HCT116 (cell line): Measurements from ENCODE around the gene MMP25. TPM values are rescaled to one million over a fixed set of nuclear protein-coding genes. Genes with fewer than 3 reads are reported as not detected.

Experiments
- ATAC-seq: fragments of 200-7000 bp; cut with Tn5 transposase; 2 replicates; pipeline ENCODE4 v1.9.1; 2020; ENCODE audit warnings: mild to moderate bottlenecking, moderate library complexity
- BruUV-seq: library from RNA; stranded (reverse); fragments of 400-500 nt; replicated peaks from 2 replicates; lab custom pipeline; 2021; lab: Mats Ljungman, UMichigan
- CTCF ChIA-PET: fragments of 300-600 bp; sonication (Branson Sonifier 250); formaldehyde crosslinking; loops from one replicate; lab custom pipeline; 2021; ENCODE audit warnings: antibody characterized with exemption; lab: Charles Lee
- POLR2A ChIA-PET: fragments of 300-600, 350-600 bp; sonication (Branson Sonifier 250); formaldehyde crosslinking; loops from one replicate; lab custom pipeline; 2021; ENCODE audit warnings: antibody characterized with exemption; lab: Charles Lee
- RAD21 ChIA-PET, 2 experiments: fragments of 300-600 bp; sonication (Branson Sonifier 250); formaldehyde crosslinking; loops; one replicate each; lab custom pipeline; 2023; ENCODE audit warnings: low total read pairs in 2 of 2; ENCODE audit not compliant: uncharacterized antibody in 2 of 2, unreplicated experiment in 2 of 2, low non-redundant PET in 1 of 2; lab: Charles Lee
- DNase-seq: peaks from one replicate; pipeline ENCODE4 v3.0.0-alpha.2; 2010; ENCODE audit warnings: low read depth, low spot score
- H2AFZ ChIP-seq: fragments of 200-600 bp; shearing (Covaris generic), sonication (generic); 2 replicates; pipeline ENCODE4 v1.6.1; 2017; ENCODE audit warnings: low read depth, mixed run types, mixed read lengths, antibody characterized with exemption, low read length; ENCODE audit not compliant: poor library complexity, severe bottlenecking
- H3K27ac ChIP-seq: 2 replicates; pipeline ENCODE4 v1.5.1; 2012; ENCODE audit warnings: low read depth, low read length
- H3K27me3 ChIP-seq: fragments of 200-600 bp; sonication (generic); 2 replicates; pipeline ENCODE4 v1.6.1; 2016; ENCODE audit warnings: mixed run types, low read length, mixed read lengths; ENCODE audit not compliant: insufficient read depth
- H3K36me3 ChIP-seq, 2 experiments: fragments of 200-500 bp in 1 of 2; fragments of 200-600 bp in 1 of 2; sonication (Bioruptor generic) in 1 of 2; sonication (generic) in 1 of 2; 2 replicates each; pipeline versions ENCODE4 v1.5.1 to v1.6.1; 2014 to 2016; ENCODE audit warnings: low read length in 2 of 2, inconsistent platforms in 1 of 2, mixed read lengths in 1 of 2, mixed run types in 1 of 2; ENCODE audit not compliant: insufficient read depth in 2 of 2, control insufficient read depth in 1 of 2
- H3K4me1 ChIP-seq, 2 experiments: fragments of 200-600 bp in 1 of 2; sonication (generic) in 1 of 2; 2 replicates each; pipeline versions ENCODE4 v1.5.1 to v1.6.1; 2012 to 2017; ENCODE audit warnings: low read length in 2 of 2, inconsistent platforms in 1 of 2, mild to moderate bottlenecking in 1 of 2, mixed read lengths in 1 of 2, mixed run types in 1 of 2, moderate library complexity in 1 of 2; ENCODE audit not compliant: insufficient read depth in 2 of 2, control insufficient read depth in 1 of 2
- H3K4me2 ChIP-seq: fragments of 200-600 bp; sonication (generic); 2 replicates; pipeline ENCODE4 v1.6.1; 2017; ENCODE audit warnings: mixed run types, low read length, mixed read lengths
- H3K4me3 ChIP-seq, 2 experiments: fragments of 200-600 bp in 1 of 2; sonication (generic) in 1 of 2; replicated peaks in 1 of 2; 2 replicates each; pipeline ENCODE4 v1.5.1; 2011 to 2016; ENCODE audit warnings: low read length in 2 of 2, control low read depth in 1 of 2, low read depth in 1 of 2, mild to moderate bottlenecking in 1 of 2, mixed read lengths in 1 of 2, mixed run types in 1 of 2
- H3K79me2 ChIP-seq: fragments of 200-600 bp; sonication (generic); 2 replicates; pipeline ENCODE4 v1.6.1; 2017; ENCODE audit warnings: mild to moderate bottlenecking, mixed run types, low read length, moderate library complexity, mixed read lengths; ENCODE audit not compliant: insufficient read depth
- H3K9ac ChIP-seq: fragments of 200-600 bp; sonication (generic); 2 replicates; pipeline ENCODE4 v1.6.1; 2016; ENCODE audit warnings: low read length, mixed read lengths
- H3K9me2 ChIP-seq: fragments of 200-600 bp; sonication (generic), shearing (Covaris generic); 2 replicates; pipeline ENCODE4 v1.6.1; 2017; ENCODE audit warnings: mixed run types, mild to moderate bottlenecking, moderate library complexity; ENCODE audit not compliant: insufficient read depth
- H3K9me3 ChIP-seq, 2 experiments: fragments of 200-500 bp in 1 of 2; fragments of 200-600 bp in 1 of 2; sonication (Bioruptor generic) in 1 of 2; sonication (generic) in 1 of 2; 2 replicates each; pipeline ENCODE4 v1.6.1; 2014 to 2017; ENCODE audit warnings: low read length in 2 of 2, mixed read lengths in 2 of 2, inconsistent platforms in 1 of 2, low read depth in 1 of 2, mild to moderate bottlenecking in 1 of 2, mixed run types in 1 of 2, moderate library complexity in 1 of 2; ENCODE audit not compliant: control insufficient read depth in 1 of 2, insufficient read depth in 1 of 2
- H4K20me1 ChIP-seq: fragments of 200-600 bp; sonication (generic), shearing (Covaris generic); 2 replicates; pipeline ENCODE4 v1.6.1; 2017; ENCODE audit warnings: mixed run types, mild to moderate bottlenecking, moderate library complexity; ENCODE audit not compliant: insufficient read depth
- ATF3 ChIP-seq: IDR thresholded peaks from 2 replicates; pipeline ENCODE4 v1.6.1; 2012
- EGR1 ChIP-seq: IDR thresholded peaks from 2 replicates; pipeline ENCODE4 v1.6.1; 2012; ENCODE audit warnings: low read depth
- ELF1 ChIP-seq: IDR thresholded peaks from 2 replicates; pipeline ENCODE4 v1.6.1; 2012; ENCODE audit warnings: low read depth, borderline replicate concordance
- EZH2 ChIP-seq: fragments of 200-600 bp; sonication (generic); IDR thresholded peaks from 2 replicates; pipeline ENCODE4 v1.6.1; 2017; ENCODE audit warnings: antibody characterized with exemption, mixed run types
- EZH2phosphoT487 ChIP-seq: fragments of 200-600 bp; IDR thresholded peaks from 2 replicates; pipeline ENCODE4 v1.6.1; 2018; ENCODE audit warnings: antibody characterized with exemption, borderline replicate concordance
- JUND ChIP-seq: IDR thresholded peaks from 2 replicates; pipeline ENCODE4 v1.6.1; 2012
- POLR2A ChIP-seq: IDR thresholded peaks from 2 replicates; pipeline ENCODE4 v1.7.0; 2011; ENCODE audit warnings: borderline replicate concordance; ENCODE audit not compliant: insufficient read depth, insufficient read length; ENCODE audit errors: extremely low read depth
- RAD21 ChIP-seq: IDR thresholded peaks from 2 replicates; pipeline ENCODE4 v1.6.1; 2012; ENCODE audit warnings: low read depth, mild to moderate bottlenecking
- SIN3A ChIP-seq: IDR thresholded peaks from 2 replicates; pipeline ENCODE4 v1.6.1; 2012; ENCODE audit warnings: low read depth
- SP1 ChIP-seq: IDR thresholded peaks from 2 replicates; pipeline ENCODE4 v1.6.1; 2012; ENCODE audit warnings: low read depth
- ZFX ChIP-seq: fragments of 450-650 bp; IDR thresholded peaks from 2 replicates; pipeline ENCODE4 v1.6.1; 2017
- ZNF274 ChIP-seq: fragments of 200-500 bp; sonication (Bioruptor generic); IDR thresholded peaks from 2 replicates; pipeline ENCODE4 v1.6.1; 2014; ENCODE audit warnings: mild to moderate bottlenecking, low read depth, low read length, inconsistent platforms
- intact Hi-C: fragments of 100-400 bp; cut with micrococcal nuclease; formaldehyde crosslinking; loops from 2 replicates; pipeline ENCODE4 v1.10.0; 2022
- total RNA-seq: library from RNA; stranded (reverse); gene quantifications from one replicate; pipeline ENCODE4 v1.2.1, GENCODE V29; 2021; ENCODE audit not compliant: unreplicated experiment

MMP25 gene
- total RNA-seq, 1 experiment from 2014 or later, result 2.5 TPM

GRCh38 chr16:3088925-3089716 is 42.8 kb downstream of the MMP25 start:
- ChIA-PET CTCF (no interaction called here), RAD21 (no interaction called here), POLR2A (no interaction called here)
- ATAC-seq, result no peak
- no peak overlapping the region for H2AFZ ChIP-seq
- no peaks in the 10 kb centered on the region for H3K27me3 ChIP-seq
- no peaks in the 10 kb centered on the region for H4K20me1 ChIP-seq
- no peak overlapping the region for H3K9ac ChIP-seq
- no TSS peak for BruUV-seq
- H3K4me3 ChIP-seq, result no peak overlapping the region
- no peak for DNase-seq
- no peaks in the 10 kb centered on the region for H3K9me3 ChIP-seq
- H3K4me1 ChIP-seq, result no peaks in the 10 kb centered on the region
- intact Hi-C loops, result no loop called here
- no peak for TF ChIP-seq SP1
- H3K4me2 ChIP-seq, result no peak overlapping the region
- H3K36me3 ChIP-seq, result no peaks in the 10 kb centered on the region
- H3K27ac ChIP-seq, result no peak overlapping the region
- no peaks in the 10 kb centered on the region for H3K79me2 ChIP-seq
- no peaks in the 10 kb centered on the region for H3K9me2 ChIP-seq

- Histone ChIP-seq H3K27ac (no peak overlapping the region), H3K36me3 (no peaks in the 10 kb centered on the region), H3K9ac (no peak overlapping the region), H2AFZ (no peak overlapping the region), H3K27me3 (no peaks in the 10 kb centered on the region), H3K4me3 (no peak overlapping the region), H3K9me3 (no peaks in the 10 kb centered on the region), H3K4me2 (no peak overlapping the region), H3K9me2 (no peaks in the 10 kb centered on the region), H3K79me2 (no peaks in the 10 kb centered on the region), H3K4me1 (no peaks in the 10 kb centered on the region), H4K20me1 (no peaks in the 10 kb centered on the region)
- no peak for ATAC-seq
- ChIA-PET POLR2A (no interaction called here), CTCF (no interaction called here), RAD21 (no interaction called here)
- no peak for DNase-seq
- intact Hi-C loops, result no loop called here
- TF ChIP-seq POLR2A (no peak), ELF1 (no peak), EZH2 (no peak), RAD21 (no peak), EGR1 (no peak), ZNF274 (no peak), SIN3A (no peak), ATF3 (no peak), JUND (no peak), EZH2phosphoT487 (no peak), ZFX (no peak), SP1 (no peak)
- BruUV-seq, result no TSS peak
Observed at GRCh38 chr16:3089717-3090592, 43.6 kb downstream of the MMP25 start.
